Skin of body (tissue), 2 donors: Measurements from ENCODE around the gene CADPS. TPM values are rescaled to one million over a fixed set of nuclear protein-coding genes. Genes with fewer than 3 reads are reported as not detected.
A peak's percentile ranks its signal among the peaks of the same experiment; 100 is the strongest.
"Not testable (repeated sequence)": the region's sequence is repeated elsewhere in the genome, so short reads cannot be mapped to it uniquely, and the experiment has no call there.

ENCODE experiments used
- DNase-seq: peaks from one replicate; lab custom pipeline; 2025; lab: John Stamatoyannopoulos, UW
- total RNA-seq: library from RNA; depleted of rRNA; stranded (reverse); fragments of >200 nt; gene quantifications from one replicate; pipeline ENCODE4 v1.2.3, GENCODE V29; 2014

Gene CADPS
- total RNA-seq, 1 donor from 2014 or later, result 2.4 TPM

DNA sequence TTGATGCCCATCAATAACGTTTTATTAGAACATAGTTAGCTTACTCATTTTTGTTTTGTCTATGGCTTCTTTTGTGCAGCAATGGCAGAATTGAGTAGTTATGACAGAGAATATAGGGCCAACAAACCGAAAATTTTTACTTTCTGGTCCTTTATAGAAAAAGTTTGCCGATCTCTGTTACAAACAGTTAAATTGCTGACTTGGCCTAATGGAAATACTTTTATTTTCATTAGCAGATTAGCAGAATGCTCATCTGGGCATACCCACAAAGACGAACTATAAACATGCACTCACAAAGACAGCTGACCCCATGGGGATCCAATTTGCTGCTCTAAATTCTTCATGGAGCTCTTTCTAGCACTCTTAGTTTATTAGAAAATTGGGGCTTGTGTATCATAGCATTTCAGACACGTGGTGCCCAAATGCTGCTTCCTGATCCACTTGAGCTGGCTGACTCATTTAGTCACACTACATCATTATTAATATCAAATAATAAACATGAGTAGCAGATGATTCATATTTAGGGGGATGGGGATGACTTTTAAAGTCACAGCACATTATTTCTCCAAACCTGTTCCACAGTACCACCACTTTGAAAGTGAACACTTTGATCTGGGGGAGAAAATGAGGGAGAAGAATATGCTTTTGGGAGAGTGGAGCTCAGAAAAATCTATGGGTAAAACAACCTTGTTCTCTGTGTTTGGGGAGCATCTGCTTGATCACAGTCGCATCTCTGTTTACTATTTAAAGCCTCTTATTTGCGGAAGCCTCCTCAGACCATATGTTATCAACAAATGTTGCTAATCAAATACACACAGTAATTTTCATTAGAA lies 273.8 kb downstream of the CADPS start:
- DNase-seq, result peak; percentile 73

DNA sequence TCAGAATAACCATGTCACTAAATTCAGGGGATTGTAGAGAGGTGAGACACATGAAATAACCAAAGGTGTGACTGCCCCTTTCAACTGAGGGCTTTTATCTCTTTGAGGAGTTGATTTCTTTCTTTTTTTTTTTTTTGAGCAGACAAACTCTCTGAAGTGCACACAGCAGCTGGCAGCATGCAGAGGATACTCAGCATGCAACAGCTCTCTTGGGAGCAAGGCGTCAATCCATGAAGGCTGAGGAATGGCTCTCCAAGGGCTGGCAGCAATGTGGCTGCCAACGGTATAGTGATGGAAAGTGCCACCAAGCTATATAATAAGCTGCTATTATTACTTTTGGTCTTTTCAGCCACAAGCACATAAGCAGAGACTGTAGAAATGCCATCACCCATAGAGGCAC lies 275.2 kb downstream of the CADPS start:
- DNase-seq, result no peak

- DNase-seq, result no peak
These were observed 277.7 kb downstream of the CADPS start for GRCh38 chr3:62597491-62597890.

GRCh38 chr3:62592408-62592807 lies 282.8 kb downstream of the CADPS start:
- no peak for DNase-seq

- DNase-seq, result no peak
These were observed 286.1 kb downstream of the CADPS start for GRCh38 chr3:62589078-62589477.

DNA sequence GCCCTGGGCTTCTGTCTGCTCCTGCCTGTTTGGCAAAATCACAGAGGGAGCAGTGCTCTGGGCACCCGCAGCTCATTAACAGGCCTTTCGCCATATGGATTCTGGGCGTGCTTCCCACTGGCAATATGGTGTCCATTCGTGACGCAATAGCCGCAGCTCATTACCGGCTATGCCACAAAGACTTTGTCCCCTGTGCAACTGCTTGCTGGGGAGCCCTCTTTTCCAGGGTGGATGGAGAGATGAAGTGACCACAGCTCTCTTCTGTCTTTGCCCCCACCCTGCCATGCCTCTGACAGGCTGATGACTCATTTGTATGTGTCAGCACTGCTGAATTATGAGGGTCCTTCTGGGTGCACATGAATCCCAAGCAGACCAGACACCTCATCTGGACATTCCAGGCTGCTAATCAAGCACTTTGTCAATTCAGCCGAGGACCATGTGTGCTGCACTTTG lies 287.6 kb downstream of the CADPS start:
- DNase-seq, result no peak

- no peak for DNase-seq
These were observed 288.0 kb downstream of the CADPS start for GRCh38 chr3:62587169-62587568.

DNA sequence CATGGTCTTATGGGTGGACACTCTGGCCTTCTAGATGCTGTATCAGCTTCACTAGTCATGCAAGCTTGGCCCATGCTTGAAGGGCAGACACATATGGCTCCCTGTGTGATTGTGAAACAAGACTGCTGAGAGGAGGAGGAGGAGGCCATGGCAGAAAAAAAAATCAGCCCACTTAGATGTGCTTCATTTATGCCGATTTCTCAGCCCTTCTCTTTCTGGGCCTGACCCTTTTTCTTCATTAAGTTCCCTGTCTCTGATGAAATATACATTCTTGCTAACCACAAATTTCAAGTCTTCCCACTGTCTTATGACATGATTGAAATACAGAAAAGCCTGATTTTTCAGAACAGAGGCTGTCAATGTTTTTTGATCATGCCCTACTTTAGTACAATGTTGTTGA lies 288.9 kb downstream of the CADPS start:
- no peak for DNase-seq

- no peak for DNase-seq
These were observed 289.4 kb downstream of the CADPS start for GRCh38 chr3:62585861-62586260.

- no peak for DNase-seq
These were observed 290.6 kb downstream of the CADPS start for GRCh38 chr3:62584636-62585035.

DNA sequence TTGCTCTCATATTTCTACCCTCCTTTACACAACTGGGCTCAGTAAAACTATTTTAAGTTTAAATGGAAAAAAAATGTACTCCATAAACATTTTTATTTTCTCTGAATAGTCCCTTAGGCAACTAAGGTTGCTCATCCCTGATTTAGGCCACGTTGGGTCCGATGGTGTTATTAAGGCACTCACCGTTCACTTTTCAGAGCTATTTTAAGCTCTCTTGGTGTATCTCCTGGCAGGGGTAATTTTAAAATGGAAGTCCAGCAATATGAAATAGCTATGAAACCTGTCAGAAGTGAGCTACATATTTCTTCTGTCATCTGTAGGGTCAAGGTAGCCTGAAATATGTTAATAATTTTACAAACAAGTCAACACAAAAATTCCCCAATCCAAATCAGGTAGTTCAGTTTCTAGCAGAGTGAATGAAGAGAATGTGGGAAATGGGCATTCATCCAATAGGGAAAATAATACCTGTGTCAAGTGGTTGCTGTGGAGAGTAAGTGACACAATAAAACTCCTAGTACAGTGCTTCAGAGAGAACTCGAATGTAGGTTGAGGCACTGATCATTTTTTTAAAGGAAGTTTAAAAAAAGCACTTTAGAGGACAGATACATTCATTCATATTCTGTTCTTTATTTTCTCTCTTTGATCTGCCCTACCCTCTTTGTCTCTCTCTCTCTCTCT lies 292.6 kb downstream of the CADPS start:
- no peak for DNase-seq

- not testable (repeated sequence) for DNase-seq
These were observed 294.7 kb downstream of the CADPS start for GRCh38 chr3:62580485-62580884.

DNA sequence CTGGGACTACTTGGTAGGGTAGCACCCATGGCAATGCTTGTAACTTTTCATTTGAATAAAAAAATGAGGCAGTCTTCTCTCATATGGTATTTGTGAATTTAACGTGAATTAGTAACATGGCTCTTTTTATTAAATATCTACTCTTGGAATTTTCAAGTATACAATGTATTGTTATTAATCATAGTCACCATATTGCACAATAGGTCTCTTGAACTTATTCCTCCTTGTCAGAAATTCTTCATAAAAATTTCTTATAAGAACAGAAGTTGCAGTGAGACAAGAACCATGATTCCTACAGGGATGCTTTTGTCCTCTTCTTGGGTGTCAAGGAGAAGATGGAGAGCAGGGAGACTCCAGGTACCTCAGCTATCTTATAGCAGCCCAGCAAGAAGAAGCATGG lies 298.1 kb downstream of the CADPS start:
- no peak for DNase-seq

DNA sequence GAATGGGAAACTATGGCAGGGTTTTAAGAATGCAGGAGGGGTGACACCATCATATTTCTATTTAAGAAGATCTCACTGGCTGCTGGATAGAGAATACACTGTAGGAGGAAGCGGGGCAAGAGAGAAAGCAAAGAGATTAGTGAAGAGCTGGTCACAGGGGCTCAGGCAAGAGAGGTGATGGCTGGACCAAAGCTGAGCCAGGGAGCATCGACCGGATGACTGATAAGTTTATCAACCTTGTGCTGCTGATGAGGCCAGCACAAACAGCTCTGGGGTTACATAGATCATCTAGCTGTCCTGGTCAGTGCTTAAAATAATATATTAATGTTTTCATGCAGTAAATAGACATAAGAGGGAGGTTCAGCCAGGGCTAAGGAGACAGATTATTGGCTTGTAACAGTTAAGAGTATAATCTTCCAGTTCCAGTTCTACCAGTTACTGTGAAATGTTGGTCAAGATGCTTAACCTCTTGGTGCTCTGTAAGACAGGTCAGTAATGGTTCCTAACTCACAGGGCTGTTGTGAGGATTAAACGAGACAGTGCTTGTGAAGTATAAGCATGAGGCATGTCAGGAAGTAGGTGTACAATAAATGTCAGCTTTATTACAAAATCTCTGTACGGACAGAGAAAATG lies 300.8 kb downstream of the CADPS start:
- no peak for DNase-seq

DNA sequence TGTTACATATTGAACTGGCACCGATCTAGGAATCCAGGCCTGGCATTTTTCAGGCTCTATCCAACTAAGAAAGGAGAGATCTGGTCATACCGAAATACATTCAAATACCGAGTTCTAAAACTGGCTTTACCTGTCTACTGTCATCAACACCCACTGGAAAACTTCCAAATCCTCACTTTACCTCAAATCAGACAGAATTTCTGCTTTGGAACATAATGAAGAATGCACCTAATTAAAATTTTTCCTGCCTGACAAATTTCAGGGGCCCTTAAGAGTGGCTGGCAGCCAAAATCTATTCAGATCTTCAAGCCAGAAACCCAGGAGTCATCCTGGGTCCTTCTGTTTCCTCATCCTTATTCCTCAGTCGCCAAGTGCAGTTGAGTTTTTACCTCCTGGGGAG lies 303.3 kb downstream of the CADPS start:
- no peak for DNase-seq

GRCh38 chr3:62570888-62571287 lies 304.3 kb downstream of the CADPS start:
- DNase-seq, result no peak

DNA sequence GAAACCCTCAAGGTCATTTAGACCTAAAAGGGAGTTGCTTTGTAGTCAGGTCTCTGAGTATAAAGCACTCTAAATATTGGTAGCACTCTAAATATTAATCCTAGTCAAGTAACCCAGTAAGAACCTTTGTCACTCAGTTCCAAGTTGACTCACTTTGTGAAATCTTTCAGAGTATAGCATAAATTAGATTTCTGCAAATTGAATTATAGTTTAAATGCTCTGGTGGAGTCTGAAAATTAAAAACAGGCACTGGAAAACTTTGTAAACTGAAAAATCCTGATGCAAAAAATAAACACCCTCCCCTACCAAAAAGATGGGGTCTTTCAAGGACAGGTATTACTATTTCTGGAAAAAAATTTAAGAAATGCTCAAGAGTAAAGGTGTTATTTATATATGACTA lies 305.6 kb downstream of the CADPS start:
- DNase-seq, result no peak

- no peak for DNase-seq
These were observed 307.9 kb downstream of the CADPS start for GRCh38 chr3:62567097-62568021.

DNA sequence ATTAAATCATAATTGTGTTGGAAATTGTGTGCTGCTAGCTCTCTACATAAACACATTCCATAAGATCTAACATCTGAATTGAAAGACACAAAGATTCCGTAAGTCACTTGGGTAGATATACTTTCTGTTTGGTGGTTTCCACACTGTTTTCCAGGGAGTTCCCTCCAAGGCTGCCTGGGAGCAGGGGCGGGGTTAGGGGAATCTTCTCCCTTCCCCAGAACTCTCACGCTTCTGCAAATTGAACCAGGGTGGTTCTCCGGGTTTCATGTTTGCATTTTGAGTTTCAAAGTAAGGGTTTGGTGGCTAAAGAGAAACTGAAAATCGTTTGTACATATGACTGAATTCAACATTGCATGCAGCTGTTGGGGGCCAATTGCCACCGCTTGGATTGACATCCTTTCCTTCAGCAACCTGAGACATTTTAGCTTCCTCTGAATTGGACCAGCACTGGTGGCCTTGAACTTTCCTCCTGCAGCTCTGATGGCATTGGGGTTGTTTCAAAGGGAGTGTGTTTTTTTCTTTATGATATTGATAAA lies 309.1 kb downstream of the CADPS start:
- DNase-seq, result no peak

GRCh38 chr3:62562596-62562995 lies 312.6 kb downstream of the CADPS start:
- DNase-seq, result no peak

- no peak for DNase-seq
These were observed 313.2 kb downstream of the CADPS start for GRCh38 chr3:62562017-62562416.
